K562 (cell line): Measurements from ENCODE around the gene RAB31. TPM values are rescaled to one million over a fixed set of nuclear protein-coding genes. Genes with fewer than 3 reads are reported as not detected.

ENCODE experiments used
- DACH1 ChIP-seq: fragments of 450-650 bp; IDR thresholded peaks from 2 replicates; pipeline ENCODE4 v1.6.1; 2018; ENCODE audit not compliant: partially characterized antibody
- ETS2 ChIP-seq: IDR thresholded peaks from 2 replicates; pipeline ENCODE4 v1.6.1; 2016; ENCODE audit warnings: borderline replicate concordance, missing genetic modification characterization, mild to moderate bottlenecking, moderate library complexity, missing compliant biosample characterization; ENCODE audit not compliant: poor library complexity, severe bottlenecking
- FOXJ3 ChIP-seq: sonication (generic); formaldehyde crosslinking; IDR thresholded peaks from 2 replicates; pipeline ENCODE4 v1.4.0; 2020; ENCODE audit warnings: mild to moderate bottlenecking, missing genetic modification reagents
- FUS ChIP-seq: fragments of 200-400 bp; formaldehyde crosslinking; optimal IDR thresholded peaks from 2 replicates; pipeline ENCODE3; 2017; ENCODE audit warnings: low read depth, low read length
- GTF2A2 ChIP-seq: IDR thresholded peaks from 2 replicates; pipeline ENCODE4 v1.6.1; 2016; ENCODE audit warnings: mild to moderate bottlenecking, missing genetic modification characterization, missing compliant biosample characterization
- HDAC8 ChIP-seq: fragments of 450-650 bp; IDR thresholded peaks from 2 replicates; pipeline ENCODE4 v1.6.1; 2016; ENCODE audit warnings: mild to moderate bottlenecking, missing genetic modification characterization, moderate library complexity, missing compliant biosample characterization
- HMG20B ChIP-seq: fragments of 250-450 bp; sonication (Bioruptor Pico); IDR thresholded peaks from 2 replicates; pipeline ENCODE4 v1.5.0; 2021; ENCODE audit warnings: mild to moderate bottlenecking
- JUND ChIP-seq, 2 experiments: IDR thresholded peaks; 2 replicates in 1 of 2; 3 replicates in 1 of 2; pipeline ENCODE4 v1.6.1; 2011; ENCODE audit warnings: borderline replicate concordance in 2 of 2, low read depth in 2 of 2, low read length in 2 of 2, improper control_type of control experiment in 1 of 2, missing biosample characterization in 1 of 2, missing genetic modification characterization in 1 of 2, missing genetic modification reagents in 1 of 2
- PTTG1 ChIP-seq: fragments of 450-650 bp; IDR thresholded peaks from 2 replicates; pipeline ENCODE4 v1.6.1; 2016; ENCODE audit warnings: low read depth, mild to moderate bottlenecking, missing genetic modification characterization, missing compliant biosample characterization
- SAFB2 ChIP-seq: fragments of 200-400 bp; formaldehyde crosslinking; IDR thresholded peaks from 2 replicates; pipeline ENCODE4 v1.6.1; 2018; ENCODE audit warnings: borderline replicate concordance, low read length, low read depth, moderate library complexity; ENCODE audit not compliant: severe bottlenecking
- SIX5 ChIP-seq, 2 experiments: IDR thresholded peaks; 2 replicates each; pipeline ENCODE4 v1.6.1; 2011; ENCODE audit warnings: low read length in 2 of 2, borderline replicate concordance in 1 of 2, low read depth in 1 of 2, mild to moderate bottlenecking in 1 of 2, moderate library complexity in 1 of 2; ENCODE audit not compliant: insufficient read depth in 1 of 2
- SMAD1 ChIP-seq: fragments of 150-350 bp; IDR thresholded peaks from 2 replicates; pipeline ENCODE4 v1.6.1; 2014; ENCODE audit warnings: low read length, low read depth; ENCODE audit not compliant: partially characterized antibody
- SNRNP70 ChIP-seq: fragments of 200-400 bp; formaldehyde crosslinking; optimal IDR thresholded peaks from 2 replicates; pipeline ENCODE3; 2017; ENCODE audit warnings: low read depth, low read length
- SRSF9 ChIP-seq: fragments of 200-400 bp; formaldehyde crosslinking; IDR thresholded peaks from 2 replicates; pipeline ENCODE4 v1.6.1; 2017; ENCODE audit warnings: low read depth, low read length, borderline replicate concordance
- TCF7L2 ChIP-seq: fragments of 150-350 bp; IDR thresholded peaks from 2 replicates; pipeline ENCODE4 v1.6.1; 2016; ENCODE audit warnings: low read depth, mild to moderate bottlenecking, low read length, moderate library complexity
- ZNF143 ChIP-seq: sonication (generic); formaldehyde crosslinking; IDR thresholded peaks from 2 replicates; pipeline ENCODE4 v1.9.0; 2022; ENCODE audit warnings: mild to moderate bottlenecking, missing genetic modification reagents
- ZNF347 ChIP-seq: fragments of 450-650 bp; formaldehyde crosslinking; IDR thresholded peaks from 2 replicates; pipeline ENCODE4 v1.4.0; 2020; ENCODE audit warnings: low read depth, mild to moderate bottlenecking, moderate library complexity
- ZSCAN29 ChIP-seq: fragments of 450-650 bp; IDR thresholded peaks from 2 replicates; pipeline ENCODE4 v1.6.1; 2017
- polyA plus RNA-seq, 8 experiments: library from polyadenylated mRNA; depleted of rRNA in 4 of 8; stranded (reverse) in 5 of 8; unstranded in 3 of 8; fragments of >200 nt; fragmentation: Nextera tagmentation in 2 of 8; fragmentation: Illumina TruSeq in 1 of 8; extraction: Ambion mirVana in 2 of 8; extraction: Trizol in 1 of 8; gene quantifications; 2 replicates each; pipeline versions ENCODE4 v1.2.1 to v1.2.3, GENCODE V29; 2011 to 2014; ENCODE audit warnings: inconsistent platforms in 1 of 8, missing spikeins in 1 of 8
- total RNA-seq, 7 experiments: library from RNA; depleted of rRNA in 6 of 7; stranded (reverse); fragments of >200 nt in 6 of 7; fragmentation: Illumina TruSeq in 2 of 7; extraction: Trizol in 2 of 7; gene quantifications; 2 replicates each; pipeline versions ENCODE4 v1.2.1 to v1.2.3, GENCODE V29; 2011 to 2021; ENCODE audit warnings: low replicate concordance in 1 of 7
- TF ChIP-seq, protein P1 (sequence below): sonication (generic); formaldehyde crosslinking; IDR thresholded peaks from 2 replicates; pipeline ENCODE4 v1.8.0; 2022; ENCODE audit warnings: mild to moderate bottlenecking, missing genetic modification reagents
- TF ChIP-seq, protein P2 (sequence below): fragments of 450-650 bp; IDR thresholded peaks from 2 replicates; pipeline ENCODE4 v1.6.1; 2017; ENCODE audit warnings: mild to moderate bottlenecking, moderate library complexity
- TF ChIP-seq, protein P3 (sequence below), 3 experiments: fragments of 200-800 bp in 1 of 3; sonication (Bioruptor generic) in 1 of 3; sonication (generic) in 1 of 3; formaldehyde crosslinking in 1 of 3; IDR thresholded peaks; 2 replicates each; pipeline versions ENCODE4 v1.6.1 to v1.8.0; 2016 to 2022; ENCODE audit warnings: mild to moderate bottlenecking in 2 of 3, missing compliant biosample characterization in 2 of 3, missing genetic modification characterization in 2 of 3, missing genetic modification reagents in 1 of 3

The RAB31 gene
- total and polyA plus RNA-seq, 9 of the 15 experiments (the other 6 are each of a cell fraction or from before 2014, with no cell fraction given): 20.7 to 70.4 (median 41.3) TPM

DNA sequence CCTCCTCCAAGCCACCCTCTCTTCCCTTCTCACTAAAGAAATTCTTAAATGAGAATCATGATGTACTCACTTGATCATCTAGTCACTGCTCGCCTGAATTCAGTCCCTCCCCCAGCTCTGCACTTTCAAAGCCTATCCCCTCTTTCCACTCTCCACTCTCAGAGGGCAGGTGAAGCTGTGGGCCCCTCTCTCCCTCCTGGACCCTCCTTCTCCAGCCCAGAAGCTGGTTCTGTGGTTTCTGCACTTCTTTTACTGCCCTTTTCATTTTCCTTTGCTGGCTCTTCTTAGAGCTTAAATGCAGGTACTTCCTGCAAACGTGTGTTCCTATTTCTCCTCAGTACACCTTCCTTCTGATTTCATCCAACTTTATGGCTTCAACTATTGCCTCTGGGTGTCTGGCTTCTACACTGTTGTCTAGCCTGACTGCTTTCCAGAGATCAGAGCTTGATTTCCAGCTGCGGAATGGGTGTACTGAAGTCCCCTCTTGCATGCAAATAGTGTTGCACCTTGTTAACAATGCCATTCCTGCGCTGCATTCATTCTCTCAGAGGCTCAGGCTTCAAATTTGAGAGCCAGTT, 162.4 kb downstream of the RAB31 start (continued):
- peak; percentile 5; the same call in 1 of the 2 replicates for TF ChIP-seq HDAC8 (tag)
- TF ChIP-seq ZNF347 (CRISPR knock-in tag): no peak
- TF ChIP-seq FUS: no peak
- no peak for TF ChIP-seq HMG20B
- no peak for TF ChIP-seq SNRNP70
- no peak for TF ChIP-seq SRSF9
- no peak for TF ChIP-seq SMAD1
- TF ChIP-seq SAFB2: no peak
- no peak for TF ChIP-seq PTTG1 (tag)
- TF ChIP-seq, protein P1, sequence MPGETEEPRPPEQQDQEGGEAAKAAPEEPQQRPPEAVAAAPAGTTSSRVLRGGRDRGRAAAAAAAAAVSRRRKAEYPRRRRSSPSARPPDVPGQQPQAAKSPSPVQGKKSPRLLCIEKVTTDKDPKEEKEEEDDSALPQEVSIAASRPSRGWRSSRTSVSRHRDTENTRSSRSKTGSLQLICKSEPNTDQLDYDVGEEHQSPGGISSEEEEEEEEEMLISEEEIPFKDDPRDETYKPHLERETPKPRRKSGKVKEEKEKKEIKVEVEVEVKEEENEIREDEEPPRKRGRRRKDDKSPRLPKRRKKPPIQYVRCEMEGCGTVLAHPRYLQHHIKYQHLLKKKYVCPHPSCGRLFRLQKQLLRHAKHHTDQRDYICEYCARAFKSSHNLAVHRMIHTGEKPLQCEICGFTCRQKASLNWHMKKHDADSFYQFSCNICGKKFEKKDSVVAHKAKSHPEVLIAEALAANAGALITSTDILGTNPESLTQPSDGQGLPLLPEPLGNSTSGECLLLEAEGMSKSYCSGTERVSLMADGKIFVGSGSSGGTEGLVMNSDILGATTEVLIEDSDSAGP (CRISPR knock-in tag): no peak
- TF ChIP-seq ETS2 (tag): no peak
- TF ChIP-seq, protein P2, sequence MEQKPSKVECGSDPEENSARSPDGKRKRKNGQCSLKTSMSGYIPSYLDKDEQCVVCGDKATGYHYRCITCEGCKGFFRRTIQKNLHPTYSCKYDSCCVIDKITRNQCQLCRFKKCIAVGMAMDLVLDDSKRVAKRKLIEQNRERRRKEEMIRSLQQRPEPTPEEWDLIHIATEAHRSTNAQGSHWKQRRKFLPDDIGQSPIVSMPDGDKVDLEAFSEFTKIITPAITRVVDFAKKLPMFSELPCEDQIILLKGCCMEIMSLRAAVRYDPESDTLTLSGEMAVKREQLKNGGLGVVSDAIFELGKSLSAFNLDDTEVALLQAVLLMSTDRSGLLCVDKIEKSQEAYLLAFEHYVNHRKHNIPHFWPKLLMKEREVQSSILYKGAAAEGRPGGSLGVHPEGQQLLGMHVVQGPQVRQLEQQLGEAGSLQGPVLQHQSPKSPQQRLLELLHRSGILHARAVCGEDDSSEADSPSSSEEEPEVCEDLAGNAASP: no peak
- TF ChIP-seq GTF2A2: no peak
- TF ChIP-seq SIX5 (IDR thresholded peaks at IDR 0.05; ENCODE audit: borderline replicate concordance in 1 of 2, insufficient read depth in 1 of 2, low read depth in 1 of 2, low read length in 2 of 2): peak in 1 of 2 experiments; percentile 20; a peak in 1 of 4 replicates
- TF ChIP-seq TCF7L2: no peak
- TF ChIP-seq FOXJ3 (CRISPR knock-in tag): no peak
- no peak for TF ChIP-seq JUND (IDR thresholded peaks at IDR 0.05; ENCODE audit: borderline replicate concordance, low read depth, low read length)
- TF ChIP-seq JUND (tag; IDR thresholded peaks at IDR 0.05; ENCODE audit: borderline replicate concordance, low read depth, low read length): no peak
- TF ChIP-seq DACH1: no peak
- no peak for TF ChIP-seq ZSCAN29
- TF ChIP-seq ZNF143 (CRISPR knock-in tag): no peak
- TF ChIP-seq, protein P3, sequence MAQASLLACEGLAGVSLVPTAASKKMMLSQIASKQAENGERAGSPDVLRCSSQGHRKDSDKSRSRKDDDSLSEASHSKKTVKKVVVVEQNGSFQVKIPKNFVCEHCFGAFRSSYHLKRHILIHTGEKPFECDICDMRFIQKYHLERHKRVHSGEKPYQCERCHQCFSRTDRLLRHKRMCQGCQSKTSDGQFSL (CRISPR knock-in tag; IDR thresholded peaks at IDR 0.05): no peak
- TF ChIP-seq, protein P3 (tag; IDR thresholded peaks at IDR 0.05): peak in 1 of 2 experiments; percentile 12; a peak in 1 of 4 replicates
